KOPT-K1 (cell line): Measurements from ENCODE around the gene SLC16A10.

Experiments used
- H3K27ac ChIP-seq: fragments of 200-600 bp; sonication (generic); 2 replicates; pipeline ENCODE4 v1.5.1; 2016; ENCODE audit warnings: antibody characterized with exemption, mild to moderate bottlenecking, low read depth, low read length; ENCODE audit not compliant: poor library complexity, severe bottlenecking
- H3K36me3 ChIP-seq: fragments of 200-600 bp; sonication (generic); 2 replicates; pipeline ENCODE4 v1.5.1; 2017; ENCODE audit warnings: antibody characterized with exemption, mild to moderate bottlenecking, low read length, moderate library complexity; ENCODE audit not compliant: insufficient read depth
- H3K9me3 ChIP-seq: fragments of 200-600 bp; sonication (generic); 2 replicates; pipeline ENCODE4 v1.5.1; 2017; ENCODE audit warnings: antibody characterized with exemption, low read length, mild to moderate bottlenecking; ENCODE audit not compliant: insufficient read depth, poor library complexity, severe bottlenecking

The SLC16A10 gene

GRCh38 chr6:111278731-111279130, 191.4 kb downstream of the SLC16A10 start:
- Histone ChIP-seq H3K36me3 (peaks cover 94% of the 10 kb centered on the region), H3K27ac (no peak overlapping the region), H3K9me3 (peaks cover 28% of the 10 kb centered on the region)

GRCh38 chr6:111280445-111280955, 193.2 kb downstream of the SLC16A10 start:
- Histone ChIP-seq H3K36me3 (peaks cover 80% of the 10 kb centered on the region), H3K9me3 (peaks cover 12% of the 10 kb centered on the region)

More at GRCh38 chr6:111280445-111280955, 193.2 kb downstream of the SLC16A10 start:
- H3K27ac ChIP-seq: no peak overlapping the region
